ENCODE results near the gene EGFL7.

Gene EGFL7

DNA sequence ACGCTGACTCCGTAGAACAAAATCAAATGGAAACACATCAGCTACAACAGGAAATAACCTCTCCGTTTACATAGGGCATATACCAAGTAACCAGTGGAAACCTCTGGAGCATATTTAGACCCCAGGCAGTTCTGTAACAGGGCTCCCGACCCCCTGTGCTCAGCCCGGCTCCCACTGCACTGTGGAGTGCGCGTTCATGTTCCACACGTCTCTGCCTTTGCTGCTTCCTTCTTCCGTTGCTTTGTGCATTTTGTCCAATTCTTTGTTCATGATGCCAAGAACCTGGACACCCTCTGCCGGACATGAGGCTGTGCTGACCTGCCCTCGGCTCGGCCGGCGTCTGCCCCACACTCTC is 30.4 kb downstream of the EGFL7 start:
- Histone ChIP-seq H3K36me3 (ENCODE audit: control insufficient read depth in 2 of 2, insufficient read depth in 1 of 2, low read length in 2 of 2) (no peaks in the 10 kb centered on the region), H3K4me3 (ENCODE audit: low read depth, low read length) (no peak overlapping the region), H3K27ac (ENCODE audit: extremely low read depth, low read depth, low read length) (no peak overlapping the region), H3K9me3 (ENCODE audit: control insufficient read depth, insufficient read depth, low read depth, low read length) (no peaks in the 10 kb centered on the region), H3K4me1 (ENCODE audit: control insufficient read depth, insufficient read depth, low read length) (no peaks in the 10 kb centered on the region)
- TF ChIP-seq ZNF37A (tag by site-specific recombination; IDR thresholded peaks at IDR 0.05) (no peak), KLF1 (tag by site-specific recombination; IDR thresholded peaks at IDR 0.05) (no peak), ZNF423 (tag by site-specific recombination; IDR thresholded peaks at IDR 0.05) (no peak), ZNF341 (tag by site-specific recombination; IDR thresholded peaks at IDR 0.05; ENCODE audit: low read depth) (no peak), ZSCAN30 (tag by site-specific recombination; IDR thresholded peaks at IDR 0.05) (no peak), ZNF292 (tag by site-specific recombination; IDR thresholded peaks at IDR 0.05; ENCODE audit: borderline replicate concordance, low read depth) (no peak), ZNF510 (tag by site-specific recombination; IDR thresholded peaks at IDR 0.05; ENCODE audit: insufficient replicate concordance) (no peak), KLF7 (tag by site-specific recombination; IDR thresholded peaks at IDR 0.05; ENCODE audit: borderline replicate concordance) (no peak), ZNF404 (tag by site-specific recombination; IDR thresholded peaks at IDR 0.05) (no peak), ZNF792 (tag by site-specific recombination; IDR thresholded peaks at IDR 0.05) (no peak), YY1 (tag by site-specific recombination; IDR thresholded peaks at IDR 0.05) (no peak), ZNF658 (tag by site-specific recombination; IDR thresholded peaks at IDR 0.05) (no peak), ZNF571 (tag by site-specific recombination; IDR thresholded peaks at IDR 0.05) (no peak), ZNF155 (tag by site-specific recombination; IDR thresholded peaks at IDR 0.05) (no peak)
- TF ChIP-seq, protein P1, sequence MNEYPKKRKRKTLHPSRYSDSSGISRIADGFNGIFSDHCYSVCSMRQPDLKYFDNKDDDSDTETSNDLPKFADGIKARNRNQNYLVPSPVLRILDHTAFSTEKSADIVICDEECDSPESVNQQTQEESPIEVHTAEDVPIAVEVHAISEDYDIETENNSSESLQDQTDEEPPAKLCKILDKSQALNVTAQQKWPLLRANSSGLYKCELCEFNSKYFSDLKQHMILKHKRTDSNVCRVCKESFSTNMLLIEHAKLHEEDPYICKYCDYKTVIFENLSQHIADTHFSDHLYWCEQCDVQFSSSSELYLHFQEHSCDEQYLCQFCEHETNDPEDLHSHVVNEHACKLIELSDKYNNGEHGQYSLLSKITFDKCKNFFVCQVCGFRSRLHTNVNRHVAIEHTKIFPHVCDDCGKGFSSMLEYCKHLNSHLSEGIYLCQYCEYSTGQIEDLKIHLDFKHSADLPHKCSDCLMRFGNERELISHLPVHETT (tag by site-specific recombination; IDR thresholded peaks at IDR 0.05) = no peak
- TF ChIP-seq, protein P2, sequence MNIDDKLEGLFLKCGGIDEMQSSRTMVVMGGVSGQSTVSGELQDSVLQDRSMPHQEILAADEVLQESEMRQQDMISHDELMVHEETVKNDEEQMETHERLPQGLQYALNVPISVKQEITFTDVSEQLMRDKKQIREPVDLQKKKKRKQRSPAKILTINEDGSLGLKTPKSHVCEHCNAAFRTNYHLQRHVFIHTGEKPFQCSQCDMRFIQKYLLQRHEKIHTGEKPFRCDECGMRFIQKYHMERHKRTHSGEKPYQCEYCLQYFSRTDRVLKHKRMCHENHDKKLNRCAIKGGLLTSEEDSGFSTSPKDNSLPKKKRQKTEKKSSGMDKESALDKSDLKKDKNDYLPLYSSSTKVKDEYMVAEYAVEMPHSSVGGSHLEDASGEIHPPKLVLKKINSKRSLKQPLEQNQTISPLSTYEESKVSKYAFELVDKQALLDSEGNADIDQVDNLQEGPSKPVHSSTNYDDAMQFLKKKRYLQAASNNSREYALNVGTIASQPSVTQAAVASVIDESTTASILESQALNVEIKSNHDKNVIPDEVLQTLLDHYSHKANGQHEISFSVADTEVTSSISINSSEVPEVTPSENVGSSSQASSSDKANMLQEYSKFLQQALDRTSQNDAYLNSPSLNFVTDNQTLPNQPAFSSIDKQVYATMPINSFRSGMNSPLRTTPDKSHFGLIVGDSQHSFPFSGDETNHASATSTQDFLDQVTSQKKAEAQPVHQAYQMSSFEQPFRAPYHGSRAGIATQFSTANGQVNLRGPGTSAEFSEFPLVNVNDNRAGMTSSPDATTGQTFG (tag by site-specific recombination; IDR thresholded peaks at IDR 0.05; ENCODE audit: borderline replicate concordance) = no peak
- TF ChIP-seq, protein P3, sequence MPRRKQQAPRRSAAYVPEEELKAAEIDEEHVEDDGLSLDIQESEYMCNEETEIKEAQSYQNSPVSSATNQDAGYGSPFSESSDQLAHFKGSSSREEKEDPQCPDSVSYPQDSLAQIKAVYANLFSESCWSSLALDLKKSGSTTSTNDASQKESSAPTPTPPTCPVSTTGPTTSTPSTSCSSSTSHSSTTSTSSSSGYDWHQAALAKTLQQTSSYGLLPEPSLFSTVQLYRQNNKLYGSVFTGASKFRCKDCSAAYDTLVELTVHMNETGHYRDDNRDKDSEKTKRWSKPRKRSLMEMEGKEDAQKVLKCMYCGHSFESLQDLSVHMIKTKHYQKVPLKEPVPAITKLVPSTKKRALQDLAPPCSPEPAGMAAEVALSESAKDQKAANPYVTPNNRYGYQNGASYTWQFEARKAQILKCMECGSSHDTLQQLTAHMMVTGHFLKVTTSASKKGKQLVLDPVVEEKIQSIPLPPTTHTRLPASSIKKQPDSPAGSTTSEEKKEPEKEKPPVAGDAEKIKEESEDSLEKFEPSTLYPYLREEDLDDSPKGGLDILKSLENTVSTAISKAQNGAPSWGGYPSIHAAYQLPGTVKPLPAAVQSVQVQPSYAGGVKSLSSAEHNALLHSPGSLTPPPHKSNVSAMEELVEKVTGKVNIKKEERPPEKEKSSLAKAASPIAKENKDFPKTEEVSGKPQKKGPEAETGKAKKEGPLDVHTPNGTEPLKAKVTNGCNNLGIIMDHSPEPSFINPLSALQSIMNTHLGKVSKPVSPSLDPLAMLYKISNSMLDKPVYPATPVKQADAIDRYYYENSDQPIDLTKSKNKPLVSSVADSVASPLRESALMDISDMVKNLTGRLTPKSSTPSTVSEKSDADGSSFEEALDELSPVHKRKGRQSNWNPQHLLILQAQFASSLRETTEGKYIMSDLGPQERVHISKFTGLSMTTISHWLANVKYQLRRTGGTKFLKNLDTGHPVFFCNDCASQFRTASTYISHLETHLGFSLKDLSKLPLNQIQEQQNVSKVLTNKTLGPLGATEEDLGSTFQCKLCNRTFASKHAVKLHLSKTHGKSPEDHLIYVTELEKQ (tag by site-specific recombination; IDR thresholded peaks at IDR 0.05; ENCODE audit: borderline replicate concordance) = no peak
- TF ChIP-seq, protein P4, sequence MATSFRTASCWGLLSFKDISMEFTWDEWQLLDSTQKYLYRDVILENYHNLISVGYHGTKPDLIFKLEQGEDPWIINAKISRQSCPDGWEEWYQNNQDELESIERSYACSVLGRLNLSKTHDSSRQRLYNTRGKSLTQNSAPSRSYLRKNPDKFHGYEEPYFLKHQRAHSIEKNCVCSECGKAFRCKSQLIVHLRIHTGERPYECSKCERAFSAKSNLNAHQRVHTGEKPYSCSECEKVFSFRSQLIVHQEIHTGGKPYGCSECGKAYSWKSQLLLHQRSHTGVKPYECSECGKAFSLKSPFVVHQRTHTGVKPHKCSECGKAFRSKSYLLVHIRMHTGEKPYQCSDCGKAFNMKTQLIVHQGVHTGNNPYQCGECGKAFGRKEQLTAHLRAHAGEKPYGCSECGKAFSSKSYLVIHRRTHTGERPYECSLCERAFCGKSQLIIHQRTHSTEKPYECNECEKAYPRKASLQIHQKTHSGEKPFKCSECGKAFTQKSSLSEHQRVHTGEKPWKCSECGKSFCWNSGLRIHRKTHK (tag by site-specific recombination; IDR thresholded peaks at IDR 0.05) = no peak
- CTCF ChIA-PET = interaction anchor here (0.7 to 4.0 kb wide), 7 partner anchors 11 to 209 kb away, joined by 4 to 24 read pairs (median 8); no protein-coding TSS in a partner anchor
- POLR2A ChIA-PET = interaction anchor here (1.0 to 1.4 kb wide), 3 partner anchors 20 to 35 kb away, joined by 3 to 6 read pairs (median 4); no protein-coding TSS in a partner anchor

All from HEK293 (cell line).